Stimulated activated CD4-positive, alpha-beta T cell treated with anti-CD3 and anti-CD28 coated beads, TNF-alpha, amount 100 ng/mL, for 24 hours (primary cell): ENCODE results near the gene STUM.
"Not testable (repeated sequence)": the region's sequence is repeated elsewhere in the genome, so short reads cannot be mapped to it uniquely, and the experiment has no call there.

Source experiments
- DNase-seq, 3 experiments: peaks; one replicate each; pipeline ENCODE4 v3.0.0-alpha.2; 2020; ENCODE audit warnings: low read depth in 3 of 3

Gene STUM

GRCh38 chr1:226548256-226549093 lies at the start of gene STUM:
TSS of gene STUM (plus strand) at chr1:226548764. CDS start at chr1:226548905, 141 bp downstream.
- no peak for DNase-seq

- DNase-seq, result not testable (repeated sequence)
These were observed 48.9 kb upstream of the STUM start for GRCh38 chr1:226499699-226500098.

- DNase-seq, result no peak
These were observed 42.5 kb upstream of the STUM start for GRCh38 chr1:226506021-226506420.

- DNase-seq, result no peak
These were observed 41.6 kb upstream of the STUM start for GRCh38 chr1:226506921-226507320.

- no peak for DNase-seq
These were observed 38.1 kb upstream of the STUM start for GRCh38 chr1:226510453-226510852.

GRCh38 chr1:226511296-226511695 lies 37.3 kb upstream of the STUM start:
- DNase-seq, result no peak

GRCh38 chr1:226512076-226512728 lies 36.4 kb upstream of the STUM start:
- no peak for DNase-seq

- no peak for DNase-seq
These were observed 30.2 kb upstream of the STUM start for GRCh38 chr1:226518375-226518774.

GRCh38 chr1:226519135-226519534 lies 29.4 kb upstream of the STUM start:
- no peak for DNase-seq

GRCh38 chr1:226519716-226520598 lies 28.6 kb upstream of the STUM start:
- DNase-seq, result no peak

GRCh38 chr1:226520640-226521355 lies 27.8 kb upstream of the STUM start:
- DNase-seq, result no peak

GRCh38 chr1:226523646-226524406 lies 24.7 kb upstream of the STUM start:
- DNase-seq, result no peak

- no peak for DNase-seq
These were observed 24.0 kb upstream of the STUM start for GRCh38 chr1:226524547-226524946.

GRCh38 chr1:226525750-226526149 lies 22.8 kb upstream of the STUM start:
- no peak for DNase-seq

GRCh38 chr1:226526801-226527595 lies 21.6 kb upstream of the STUM start:
- no peak for DNase-seq

GRCh38 chr1:226529891-226530290 lies 18.7 kb upstream of the STUM start:
- DNase-seq, result no peak

- no peak for DNase-seq
These were observed 18.0 kb upstream of the STUM start for GRCh38 chr1:226530591-226530990.

- DNase-seq, result no peak
These were observed 17.0 kb upstream of the STUM start for GRCh38 chr1:226531360-226532093.

GRCh38 chr1:226532553-226532952 lies 16.0 kb upstream of the STUM start:
- no peak for DNase-seq
